Muscle layer of colon (tissue), 2 donors: ENCODE measurements around the gene SEPTIN12.
"Not testable (repeated sequence)": the region's sequence is repeated elsewhere in the genome, so short reads cannot be mapped to it uniquely, and the experiment has no call there.

ENCODE experiments used
- H3K27ac ChIP-seq: one replicate; pipeline ENCODE4 v1.7.0; 2013; ENCODE audit warnings: low read depth, mild to moderate bottlenecking, low read length, moderate library complexity
- H3K27me3 ChIP-seq, 2 donors: one replicate each; pipeline ENCODE4 v1.7.0; 2013; ENCODE audit warnings: low read length in 2 of 2, mild to moderate bottlenecking in 2 of 2; ENCODE audit not compliant: insufficient read depth in 2 of 2, control insufficient read depth in 1 of 2
- H3K36me3 ChIP-seq: one replicate; pipeline ENCODE4 v1.7.0; 2013; ENCODE audit warnings: mild to moderate bottlenecking, low read length; ENCODE audit not compliant: insufficient read depth
- H3K4me1 ChIP-seq: one replicate; pipeline ENCODE4 v1.7.0; 2013; ENCODE audit warnings: mild to moderate bottlenecking, low read length; ENCODE audit not compliant: insufficient read depth
- H3K4me3 ChIP-seq, 2 donors: one replicate each; pipeline ENCODE4 v1.7.0; 2013; ENCODE audit warnings: low read length in 2 of 2, low read depth in 1 of 2, mild to moderate bottlenecking in 1 of 2, moderate library complexity in 1 of 2
- H3K9ac ChIP-seq: one replicate; pipeline ENCODE4 v1.7.0; 2013; ENCODE audit warnings: low read length
- H3K9me3 ChIP-seq: one replicate; pipeline ENCODE4 v1.7.0; 2013; ENCODE audit warnings: mild to moderate bottlenecking, low read length
- donor health status: abdominal sarcoma.
- donor health status: Adenocarcinoma of cecum.

Gene SEPTIN12

GRCh38 chr16:4748682-4749411 lies 39.3 kb downstream of the SEPTIN12 start:
- peaks cover 32% of the 10 kb centered on the region for H3K36me3 ChIP-seq
- no peaks in the 10 kb centered on the region for H3K27me3 ChIP-seq
- H3K27ac ChIP-seq: no peak overlapping the region
- H3K9ac ChIP-seq: no peak overlapping the region
- H3K9me3 ChIP-seq: no peaks in the 10 kb centered on the region
- peaks cover 9% of the 10 kb centered on the region for H3K4me1 ChIP-seq
- no peak overlapping the region for H3K4me3 ChIP-seq

GRCh38 chr16:4747906-4748681 lies 40.1 kb downstream of the SEPTIN12 start:
- H3K9me3 ChIP-seq: no peaks in the 10 kb centered on the region

DNA sequence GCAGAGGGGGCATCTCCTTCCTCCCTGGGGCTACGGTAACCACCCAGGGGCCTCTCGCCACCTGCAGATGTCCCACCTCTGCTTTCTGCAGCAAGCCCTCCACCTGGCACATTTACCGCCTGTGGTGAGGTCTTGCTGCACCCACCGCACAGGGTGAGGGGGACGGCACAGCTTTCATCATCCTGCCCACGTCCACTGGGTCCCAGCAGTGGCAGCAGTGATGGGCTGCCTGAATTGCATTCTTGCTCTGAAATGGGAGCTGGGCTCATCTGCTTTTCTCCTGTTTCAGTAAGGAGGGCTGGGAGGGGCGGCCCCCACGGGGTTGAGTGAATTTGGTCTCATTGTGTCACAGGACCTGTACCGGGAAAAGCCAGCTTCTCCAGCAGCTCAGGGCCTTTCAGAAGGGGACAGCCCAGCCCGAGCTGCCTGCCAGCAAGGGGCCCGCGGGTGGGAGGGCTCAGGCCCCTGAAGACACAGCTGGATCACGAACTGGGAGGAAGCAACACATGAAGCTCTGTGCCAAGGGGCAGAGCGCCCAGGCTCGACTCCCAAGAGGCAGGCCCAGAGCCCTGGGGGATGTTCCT lies 41.1 kb downstream of the SEPTIN12 start:
- peaks cover 9% of the 10 kb centered on the region for H3K4me1 ChIP-seq
- no peak overlapping the region for H3K27ac ChIP-seq
- H3K36me3 ChIP-seq: peaks cover 14% of the 10 kb centered on the region
- H3K9ac ChIP-seq: no peak overlapping the region
- H3K27me3 ChIP-seq: no peaks in the 10 kb centered on the region
- H3K4me3 ChIP-seq: no peak overlapping the region
- H3K9me3 ChIP-seq: no peaks in the 10 kb centered on the region

More at GRCh38 chr16:4747906-4748681, 40.1 kb downstream of the SEPTIN12 start:
- peaks cover 24% of the 10 kb centered on the region for H3K36me3 ChIP-seq
- H3K4me1 ChIP-seq: peaks cover 9% of the 10 kb centered on the region
- H3K9ac ChIP-seq: no peak overlapping the region
- H3K27ac ChIP-seq: no peak overlapping the region
- H3K4me3 ChIP-seq: no peak overlapping the region
- H3K27me3 ChIP-seq: no peaks in the 10 kb centered on the region

DNA sequence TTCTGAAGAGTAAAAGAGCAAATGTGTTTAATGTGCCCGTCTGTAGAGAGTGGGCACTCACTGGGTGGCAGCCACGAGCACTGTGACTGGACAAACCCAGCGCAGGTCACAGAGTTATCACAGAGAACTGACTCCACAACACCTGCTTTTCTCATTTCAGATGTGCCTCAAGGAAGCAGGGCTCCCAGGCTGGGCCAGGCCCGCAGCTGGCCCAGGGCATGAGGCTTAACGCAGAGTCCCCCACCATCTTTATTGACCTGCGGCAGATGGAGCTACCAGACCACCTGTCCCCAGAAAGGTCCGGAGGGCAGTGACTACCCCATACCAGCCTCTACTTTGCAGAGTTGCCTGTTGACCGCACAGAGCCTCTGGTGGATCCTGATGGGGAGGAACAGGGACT lies 41.9 kb downstream of the SEPTIN12 start:
- Histone ChIP-seq H3K9ac (no peak overlapping the region), H3K4me3 (no peak overlapping the region), H3K27ac (no peak overlapping the region), H3K36me3 (peaks cover 5% of the 10 kb centered on the region), H3K27me3 (no peaks in the 10 kb centered on the region), H3K4me1 (peaks cover 9% of the 10 kb centered on the region), H3K9me3 (no peaks in the 10 kb centered on the region)

- no peaks in the 10 kb centered on the region for H3K9me3 ChIP-seq
- H3K36me3 ChIP-seq: no peaks in the 10 kb centered on the region
- H3K4me1 ChIP-seq: peaks cover 9% of the 10 kb centered on the region
- H3K27ac ChIP-seq: no peak overlapping the region
- H3K27me3 ChIP-seq: no peaks in the 10 kb centered on the region
- H3K9ac ChIP-seq: no peak overlapping the region
- H3K4me3 ChIP-seq: no peak overlapping the region
Measured at GRCh38 chr16:4745274-4745569, 42.9 kb downstream of the SEPTIN12 start.

DNA sequence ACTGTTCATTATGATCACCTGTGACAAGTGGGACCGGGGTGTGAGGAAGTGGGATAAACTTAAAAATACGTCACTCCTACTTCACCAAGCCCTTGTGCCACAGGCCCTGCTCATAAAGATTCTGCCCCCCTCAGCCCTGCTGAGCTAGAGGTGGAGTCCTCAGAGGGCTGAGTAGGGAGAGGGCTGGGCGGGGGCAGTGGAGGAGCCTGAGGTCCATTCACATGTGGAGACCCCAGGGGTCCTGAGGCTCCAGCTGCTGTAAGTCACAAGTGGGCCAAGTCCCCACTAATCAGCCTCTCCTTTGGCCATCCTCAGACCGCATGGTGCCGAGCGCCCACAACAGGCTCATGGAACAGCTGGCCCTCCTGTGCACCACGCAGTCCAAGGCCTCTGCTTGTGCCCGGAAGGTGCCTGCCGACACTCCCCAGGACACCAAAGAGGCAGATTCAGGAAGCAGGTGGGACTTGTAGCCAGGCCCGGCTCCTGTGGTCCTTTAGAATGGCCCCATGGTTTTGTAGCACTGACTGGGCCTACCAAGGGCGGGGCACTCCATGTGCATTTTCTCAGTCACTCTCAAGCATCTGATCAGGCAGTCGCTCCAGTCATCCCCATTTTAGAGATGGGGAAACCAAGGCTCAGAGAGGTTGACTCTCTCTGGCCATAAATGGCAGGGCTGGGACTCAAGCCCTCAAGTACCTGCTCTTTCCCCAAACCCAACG lies 43.4 kb downstream of the SEPTIN12 start:
- H3K4me3 ChIP-seq: no peak overlapping the region
- H3K4me1 ChIP-seq: peaks cover 9% of the 10 kb centered on the region
- no peaks in the 10 kb centered on the region for H3K36me3 ChIP-seq
- no peak overlapping the region for H3K9ac ChIP-seq
- no peak overlapping the region for H3K27ac ChIP-seq
- H3K9me3 ChIP-seq: no peaks in the 10 kb centered on the region
- H3K27me3 ChIP-seq: no peaks in the 10 kb centered on the region

DNA sequence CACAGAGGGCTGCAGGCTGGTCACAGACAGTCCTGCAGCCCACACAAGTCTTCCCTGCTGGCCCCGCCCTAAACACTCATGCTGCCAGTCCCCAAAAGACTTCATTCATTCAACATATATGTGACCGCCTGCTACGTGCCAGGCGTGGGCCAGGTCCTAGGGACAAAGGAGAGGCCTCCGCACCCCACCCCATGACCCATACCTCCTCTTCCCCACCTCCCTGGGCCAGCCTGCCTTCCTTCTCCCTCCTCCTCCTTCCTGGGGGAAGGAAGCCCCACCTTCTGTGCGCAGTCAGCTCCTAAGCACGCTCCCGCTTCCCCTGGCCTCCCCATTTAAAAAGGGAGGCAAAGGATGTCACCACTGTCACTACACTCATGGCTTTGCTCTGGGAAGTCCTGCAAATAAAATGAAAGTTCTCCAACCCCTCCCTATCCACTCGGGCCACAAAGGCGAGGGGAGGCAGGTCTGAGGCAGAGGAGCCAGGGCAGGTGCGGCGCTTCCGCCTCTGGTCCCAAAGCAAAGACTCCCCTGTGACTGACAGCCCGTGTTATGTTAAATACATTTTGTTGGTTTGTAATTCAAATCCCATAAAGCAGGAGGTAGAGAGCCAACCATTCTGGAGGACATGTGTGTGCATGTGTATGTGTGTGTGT lies 44.8 kb downstream of the SEPTIN12 start:
- Histone ChIP-seq H3K9me3 (no peaks in the 10 kb centered on the region), H3K27me3 (no peaks in the 10 kb centered on the region), H3K9ac (no peak overlapping the region), H3K27ac (no peak overlapping the region), H3K4me3 (no peak overlapping the region), H3K36me3 (no peaks in the 10 kb centered on the region), H3K4me1 (peaks cover 9% of the 10 kb centered on the region)

DNA sequence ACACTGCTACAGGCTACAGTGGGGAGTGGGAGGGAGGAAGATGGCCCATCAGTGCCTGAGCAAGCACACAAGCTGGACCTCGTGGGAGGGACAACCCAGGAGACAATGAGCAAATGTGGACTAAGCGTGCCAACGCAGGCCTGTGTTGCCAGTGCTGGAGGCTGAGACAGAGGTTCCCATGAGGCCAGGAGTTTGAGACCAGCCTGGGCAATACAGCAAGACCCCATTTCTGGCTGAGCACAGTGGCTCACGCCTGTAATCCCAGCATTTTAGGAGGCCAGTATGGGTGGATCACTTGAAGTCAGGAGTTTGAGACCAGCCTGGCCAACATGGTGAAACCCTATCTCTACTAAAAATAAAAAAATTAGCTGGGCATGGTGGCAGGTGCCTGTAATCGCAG lies 49.8 kb downstream of the SEPTIN12 start:
- H3K27me3 ChIP-seq, H3K9me3 ChIP-seq, H3K4me3 ChIP-seq, H3K36me3 ChIP-seq, H3K27ac ChIP-seq, H3K9ac ChIP-seq, H3K4me1 ChIP-seq: not testable (repeated sequence)

DNA sequence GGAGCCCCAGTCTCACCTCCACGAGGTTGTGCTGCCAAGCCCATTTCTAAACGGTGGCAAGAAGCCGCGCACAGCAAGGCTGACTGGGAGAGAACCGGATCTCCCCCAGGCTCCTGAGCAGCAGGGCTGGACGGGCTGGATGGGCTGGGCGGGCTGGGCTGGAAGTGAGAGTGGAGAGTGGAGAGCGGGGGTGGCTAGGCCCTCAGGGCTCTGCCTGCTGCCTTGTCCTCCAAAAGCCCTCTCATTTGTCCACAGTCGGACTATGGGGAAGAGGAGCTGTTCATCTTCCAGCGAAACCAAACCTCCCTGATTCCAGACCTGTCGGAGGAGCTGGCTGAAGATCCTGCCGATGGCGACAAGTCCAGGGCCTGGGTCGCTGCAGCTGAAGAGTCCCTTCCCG lies 50.6 kb downstream of the SEPTIN12 start:
- H3K4me1 ChIP-seq: peaks cover 10% of the 10 kb centered on the region
- no peak overlapping the region for H3K4me3 ChIP-seq
- no peak overlapping the region for H3K9ac ChIP-seq
- H3K27ac ChIP-seq: no peak overlapping the region
- H3K9me3 ChIP-seq: no peaks in the 10 kb centered on the region
- H3K36me3 ChIP-seq: no peaks in the 10 kb centered on the region
- no peaks in the 10 kb centered on the region for H3K27me3 ChIP-seq

- no peaks in the 10 kb centered on the region for H3K36me3 ChIP-seq
- H3K4me1 ChIP-seq: peaks cover 10% of the 10 kb centered on the region
- no peaks in the 10 kb centered on the region for H3K27me3 ChIP-seq
- H3K27ac ChIP-seq: no peak overlapping the region
- no peak overlapping the region for H3K9ac ChIP-seq
- H3K4me3 ChIP-seq: no peak overlapping the region
- no peaks in the 10 kb centered on the region for H3K9me3 ChIP-seq
Measured at GRCh38 chr16:4736546-4736945, 51.6 kb downstream of the SEPTIN12 start.
